GM18499 (cell line): Measurements from ENCODE around the gene OR4D5.

Experiments
- ATAC-seq: cut with Tn5 transposase; IDR thresholded peaks from one replicate; pipeline ENCODE4 v1.9.1; 2021; ENCODE audit warnings: moderate number of reproducible peaks; ENCODE audit not compliant: insufficient read depth, unreplicated experiment

Gene OR4D5

DNA sequence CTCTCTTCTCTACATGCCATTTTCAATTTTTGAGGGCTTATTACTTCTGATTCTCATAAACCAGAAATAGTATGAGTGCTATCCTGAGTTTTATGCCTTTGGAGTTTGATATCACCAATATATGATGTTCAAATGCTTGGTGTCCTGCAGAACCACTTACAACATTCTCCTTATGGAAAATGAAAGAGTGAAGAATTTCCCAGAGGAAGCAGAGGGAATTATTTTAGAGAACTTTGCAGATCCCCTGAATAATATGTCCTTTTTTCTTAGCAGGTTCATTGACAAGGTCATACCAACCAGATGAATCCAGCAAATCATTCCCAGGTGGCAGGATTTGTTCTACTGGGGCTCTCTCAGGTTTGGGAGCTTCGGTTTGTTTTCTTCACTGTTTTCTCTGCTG is at the start of gene OR4D5:
Gene OR4D5 (plus strand): TSS at position 301 of the 400 bp plus-strand sequence. CDS start 0 bp downstream, at position 301.
- ATAC-seq, result no peak

DNA sequence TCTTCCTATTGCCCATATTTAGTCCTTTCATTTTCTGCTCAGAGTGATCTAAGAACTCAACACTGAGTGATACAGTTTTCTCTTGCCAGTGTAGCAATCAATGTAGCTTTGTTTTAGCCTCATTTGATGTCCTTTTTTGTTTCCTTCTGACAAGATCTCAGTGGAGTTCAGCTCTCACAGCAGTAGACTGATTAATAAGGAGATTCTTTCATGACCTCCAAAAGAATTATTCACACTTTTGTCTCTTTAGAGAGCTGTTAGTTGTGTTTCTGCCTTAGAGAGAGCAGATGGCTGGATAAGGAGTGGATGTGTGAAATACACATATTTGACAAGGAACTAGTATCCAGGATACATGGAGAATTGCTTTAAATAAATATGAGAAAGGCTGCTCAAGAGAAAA is 47.4 kb upstream of the OR4D5 start:
- ATAC-seq, result no peak

DNA sequence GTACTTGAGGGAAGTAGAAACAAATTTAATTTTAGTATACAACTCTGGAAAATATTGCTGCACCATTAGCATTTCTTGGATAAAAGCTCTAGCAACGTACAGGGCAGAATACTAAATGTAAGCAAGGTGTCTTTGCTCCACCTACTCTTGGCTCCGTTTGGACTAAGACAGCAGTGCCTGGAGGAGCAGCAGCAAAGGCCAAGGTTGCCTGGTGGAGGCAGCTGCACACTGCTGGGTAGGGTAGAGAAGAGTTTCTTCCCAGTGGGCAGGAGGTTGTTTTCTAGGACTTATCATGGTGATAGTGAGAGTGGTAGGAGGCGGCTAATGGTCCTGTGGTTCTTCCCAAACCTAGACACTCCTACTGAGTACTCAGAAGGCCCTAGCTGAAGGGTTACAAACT is 39.6 kb upstream of the OR4D5 start:
- no peak for ATAC-seq

GRCh38 chr11:123901867-123902266 is 37.5 kb upstream of the OR4D5 start, which contains the start of gene OR8D4:
TSS of gene OR8D4 (plus strand) at chr11:123902167. CDS start at chr11:123906432, 4,265 bp downstream.
- ATAC-seq, result no peak

GRCh38 chr11:123903932-123904331 is 35.5 kb upstream of the OR4D5 start:
- ATAC-seq, result peak; percentile 87

- no peak for ATAC-seq
These were observed 34.5 kb upstream of the OR4D5 start for GRCh38 chr11:123904932-123905331.

- no peak for ATAC-seq
These were observed 33.6 kb upstream of the OR4D5 start for GRCh38 chr11:123905826-123906225.

DNA sequence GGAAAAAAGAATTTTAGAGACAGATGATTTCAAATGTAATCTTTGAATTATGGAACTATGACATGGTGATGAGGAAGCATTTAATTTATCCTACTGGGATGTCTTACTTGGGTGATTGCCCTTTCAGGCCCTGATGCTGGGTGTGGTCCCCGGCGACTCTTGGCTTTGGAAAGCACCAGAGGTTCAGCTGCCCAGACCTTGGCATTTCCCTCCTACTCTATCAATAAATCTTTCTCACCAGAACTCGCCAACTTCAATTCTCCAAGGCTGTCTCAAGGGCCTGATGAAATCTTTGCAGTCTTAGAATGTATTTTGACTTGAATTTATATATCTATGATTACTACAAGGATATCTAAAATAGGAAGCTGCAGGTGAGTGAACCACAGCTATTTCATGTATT is 18.5 kb upstream of the OR4D5 start:
- ATAC-seq, result no peak

DNA sequence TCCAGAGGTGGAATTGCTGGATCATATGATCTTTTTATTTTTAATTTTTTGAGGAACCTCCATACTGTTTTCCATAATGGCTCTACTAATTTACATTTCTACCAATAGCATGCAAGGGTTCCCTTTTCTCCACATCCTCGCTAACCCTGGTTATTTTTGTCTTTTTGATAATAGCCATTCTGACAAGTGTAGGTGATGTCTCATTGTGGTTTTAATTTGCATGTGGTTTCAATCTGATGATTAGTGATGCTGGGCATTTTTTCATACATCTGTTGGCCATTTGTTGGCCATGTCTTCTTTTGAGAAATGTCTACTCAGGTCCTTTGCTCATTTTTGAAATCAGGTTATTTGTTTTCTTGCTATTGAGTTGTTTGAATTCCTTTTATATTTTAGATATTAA is 15.4 kb upstream of the OR4D5 start:
- peak; percentile 74 for ATAC-seq

DNA sequence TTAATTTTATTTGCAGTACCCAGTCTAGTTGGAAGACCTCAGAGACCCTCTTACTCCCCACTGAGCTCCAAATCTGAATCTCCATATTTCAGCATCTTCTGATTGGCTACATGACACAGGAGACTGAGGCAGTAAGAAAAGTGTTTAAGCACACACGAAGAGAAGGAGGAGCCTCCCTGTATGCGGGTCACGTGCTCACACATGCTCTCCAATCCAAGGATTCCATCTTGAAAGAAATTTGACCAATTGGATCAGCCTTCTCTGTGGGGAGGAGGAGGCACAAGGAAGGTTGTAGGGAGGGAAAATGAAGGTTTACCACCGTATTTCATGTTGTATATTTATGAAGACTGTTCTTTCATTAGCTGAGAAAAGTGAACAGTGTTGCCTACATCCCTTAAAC is 3.0 kb downstream of the OR4D5 start:
- no peak for ATAC-seq

GRCh38 chr11:123943738-123944137 is 4.3 kb downstream of the OR4D5 start, which contains the start of gene OR6T1:
TSS of gene OR6T1 (minus strand) at chr11:123943838. CDS start at chr11:123943838, 0 bp downstream.
- no peak for ATAC-seq

GRCh38 chr11:123945132-123945531 is 5.7 kb downstream of the OR4D5 start:
- no peak for ATAC-seq

DNA sequence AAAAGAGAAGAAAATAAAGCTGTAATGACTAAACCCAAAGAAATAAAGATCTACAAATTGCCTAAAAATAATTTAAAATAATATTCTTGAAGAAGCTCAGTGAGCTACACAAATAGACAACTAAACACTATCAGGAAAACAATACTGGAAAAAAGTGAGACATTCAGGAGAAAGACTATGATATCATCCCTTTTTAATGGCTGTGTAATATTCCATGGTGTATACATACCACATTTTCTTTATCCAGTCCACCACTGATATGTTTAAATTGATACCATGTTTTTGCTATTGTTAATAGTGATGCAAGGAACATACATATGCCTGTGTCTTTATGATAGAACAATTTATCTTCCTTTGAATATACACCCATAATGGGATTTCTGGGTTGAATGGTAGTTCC is 17.3 kb downstream of the OR4D5 start:
- no peak for ATAC-seq

- no peak for ATAC-seq
These were observed 34.4 kb downstream of the OR4D5 start for GRCh38 chr11:123973816-123974215.

DNA sequence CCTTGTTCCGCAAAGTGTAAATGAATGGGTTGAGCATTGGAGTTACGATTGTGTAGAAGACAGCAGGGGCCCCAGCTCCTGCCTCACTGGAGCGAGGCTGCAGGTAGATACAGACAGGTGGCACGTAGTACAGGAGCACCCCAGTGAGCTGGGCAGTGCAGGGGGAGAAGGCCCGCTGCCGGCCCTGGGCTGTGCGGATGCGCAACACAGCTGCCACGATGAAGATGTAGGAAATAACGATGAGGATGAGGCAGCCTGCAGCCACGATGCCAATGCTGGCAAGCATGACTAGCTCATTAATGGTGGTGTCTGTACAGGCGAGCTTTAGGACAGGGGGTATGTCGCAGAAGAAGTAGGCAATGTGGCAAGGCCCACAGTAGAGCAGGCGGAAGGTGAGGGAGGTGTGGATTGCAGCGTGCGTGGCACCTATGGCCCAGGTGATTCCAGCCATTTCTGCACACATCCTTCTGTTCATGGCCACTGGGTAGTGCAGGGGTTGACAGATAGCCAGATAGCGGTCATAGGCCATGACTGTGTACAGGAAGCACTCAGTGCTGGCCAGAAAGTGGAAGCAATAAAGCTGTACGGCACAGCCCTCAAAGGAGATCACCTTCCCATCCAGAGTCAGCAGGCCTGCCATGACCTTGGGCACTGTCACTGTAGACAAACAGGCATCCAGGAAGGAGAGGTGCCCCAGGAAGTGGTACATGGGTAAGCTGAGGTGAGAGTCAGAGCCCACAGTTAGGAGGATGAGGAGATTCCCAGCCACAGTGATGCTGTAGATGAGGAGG is 37.5 kb downstream of the OR4D5 start:
- ATAC-seq, result no peak

- no peak for ATAC-seq
These were observed 38.4 kb downstream of the OR4D5 start, which contains the start of gene OR10S1 for GRCh38 chr11:123977731-123978347. TSS of gene OR10S1 (minus strand) at chr11:123977781. CDS start at chr11:123977664, 117 bp downstream.

- ATAC-seq, result no peak
These were observed 39.9 kb downstream of the OR4D5 start for GRCh38 chr11:123979311-123979710.
